A673 (cell line): ENCODE measurements around the gene PRKG1. TPM values are rescaled to one million over a fixed set of nuclear protein-coding genes. Genes with fewer than 3 reads are reported as not detected.

Source experiments
- BruUV-seq: library from RNA; stranded (reverse); fragments of 400-500 nt; replicated peaks from 2 replicates; lab custom pipeline; 2021; lab: Mats Ljungman, UMichigan
- CTCF ChIA-PET: fragments of 300-600 bp; sonication (Branson Sonifier 250); formaldehyde crosslinking; loops from one replicate; lab custom pipeline; 2022; ENCODE audit warnings: antibody characterized with exemption; lab: Charles Lee
- POLR2A ChIA-PET: fragments of 300-600 bp; sonication (Branson Sonifier 250); formaldehyde crosslinking; loops from one replicate; lab custom pipeline; 2022; ENCODE audit warnings: antibody characterized with exemption; ENCODE audit not compliant: low non-redundant PET; lab: Charles Lee
- DNase-seq: peaks from one replicate; pipeline ENCODE4 v3.0.0-alpha.2; 2015; ENCODE audit warnings: low spot score
- H3K27ac ChIP-seq: fragments of 200-600 bp; sonication (generic); 2 replicates; pipeline ENCODE4 v1.5.1; 2016; ENCODE audit warnings: mixed run types, low read depth, mild to moderate bottlenecking, mixed read lengths, antibody characterized with exemption, low read length; ENCODE audit not compliant: poor library complexity, severe bottlenecking
- H3K27me3 ChIP-seq: fragments of 200-600 bp; sonication (generic); replicated peaks from 2 replicates; pipeline ENCODE4 v1.6.1; 2017; ENCODE audit warnings: mixed run types, low read depth, mild to moderate bottlenecking, mixed read lengths, antibody characterized with exemption, low read length; ENCODE audit not compliant: insufficient read depth, poor library complexity
- H3K36me3 ChIP-seq: fragments of 200-600 bp; sonication (generic); 2 replicates; pipeline ENCODE4 v1.6.1; 2016; ENCODE audit warnings: mixed run types, mild to moderate bottlenecking, mixed read lengths, antibody characterized with exemption, low read length; ENCODE audit not compliant: insufficient read depth, poor library complexity, severe bottlenecking
- H3K4me1 ChIP-seq: fragments of 200-600 bp; sonication (generic); 2 replicates; pipeline ENCODE4 v1.6.1; 2017; ENCODE audit warnings: mixed run types, mild to moderate bottlenecking, mixed read lengths, antibody characterized with exemption, low read length; ENCODE audit not compliant: insufficient read depth, poor library complexity, severe bottlenecking
- H3K4me3 ChIP-seq: fragments of 200-600 bp; sonication (generic); 2 replicates; pipeline ENCODE4 v1.5.1; 2016; ENCODE audit warnings: low read depth, mixed run types, mild to moderate bottlenecking, mixed read lengths, low read length; ENCODE audit not compliant: poor library complexity, severe bottlenecking
- H3K9me3 ChIP-seq: fragments of 200-600 bp; sonication (generic); 2 replicates; pipeline ENCODE4 v1.6.1; 2016; ENCODE audit warnings: mixed run types, low read depth, mild to moderate bottlenecking, mixed read lengths, antibody characterized with exemption, low read length; ENCODE audit not compliant: poor library complexity, severe bottlenecking
- CTCF ChIP-seq: fragments of 300-800, 200-600 bp; sonication (generic); conservative IDR thresholded peaks from 2 replicates; pipeline ENCODE4 v1.5.1; 2017; ENCODE audit warnings: low read depth, mild to moderate bottlenecking, antibody characterized with exemption, low read length, moderate library complexity, mixed read lengths
- EZH2 ChIP-seq: fragments of 200-600 bp; sonication (generic); IDR thresholded peaks from 2 replicates; pipeline ENCODE4 v1.6.1; 2017; ENCODE audit warnings: borderline replicate concordance, low read depth, mild to moderate bottlenecking, mixed read lengths, antibody characterized with exemption, low read length; ENCODE audit not compliant: poor library complexity, severe bottlenecking
- intact Hi-C: fragments of 100-400 bp; cut with micrococcal nuclease; formaldehyde crosslinking; loops from one replicate; pipeline ENCODE4 v1.10.0; 2022; ENCODE audit not compliant: unreplicated experiment
- total RNA-seq: library from RNA; stranded (reverse); gene quantifications from 2 replicates; pipeline ENCODE4 v1.2.3, GENCODE V29; 2021

PRKG1 gene
- total RNA-seq, 1 experiment from 2014 or later = 0.58 TPM

GRCh38 chr10:51604579-51604978 lies 530.3 kb downstream of the PRKG1 start:
- Histone ChIP-seq H3K4me1 (no peaks in the 10 kb centered on the region), H3K4me3 (no peak overlapping the region), H3K27ac (no peak overlapping the region), H3K27me3 (no peaks in the 10 kb centered on the region), H3K9me3 (no peaks in the 10 kb centered on the region), H3K36me3 (no peaks in the 10 kb centered on the region)
- intact Hi-C loops = no loop called here
- DNase-seq = no peak
- no peak for TF ChIP-seq EZH2
- TF ChIP-seq CTCF = no peak
- ChIA-PET POLR2A (no interaction called here), CTCF (no interaction called here)
- no TSS peak for BruUV-seq

DNA sequence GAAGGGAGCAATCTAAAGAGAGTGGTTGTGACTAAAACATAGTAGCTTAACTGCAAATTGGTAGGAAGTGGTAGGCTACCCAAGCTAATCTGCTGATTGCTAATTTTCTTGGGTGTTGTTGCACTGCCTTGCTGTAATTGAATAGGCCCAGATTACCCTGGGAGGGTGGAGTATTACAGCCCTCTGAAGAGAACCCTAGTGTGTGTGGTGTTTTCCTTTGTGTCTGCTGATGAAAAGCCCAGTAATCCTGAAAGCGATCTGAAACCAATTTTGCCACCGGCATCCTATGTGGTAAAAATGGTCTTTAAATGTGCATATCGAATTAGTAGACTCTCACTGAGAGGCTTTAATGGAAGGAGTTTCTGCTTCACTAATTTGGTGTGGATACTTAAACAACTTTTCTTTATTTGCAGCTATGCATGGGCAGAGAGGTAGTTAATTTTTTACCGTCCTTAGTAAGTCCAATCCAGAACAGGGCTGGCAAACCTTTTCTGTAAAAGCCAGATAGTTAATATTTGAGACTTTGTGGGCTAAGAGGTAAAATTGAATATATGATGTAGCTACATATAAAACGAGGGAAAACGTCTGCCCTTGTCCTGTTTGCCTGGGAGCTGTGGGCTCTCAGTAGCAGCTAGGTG lies 532.7 kb downstream of the PRKG1 start:
- BruUV-seq = no TSS peak
- intact Hi-C loops = no loop called here
- no peak for DNase-seq
- TF ChIP-seq CTCF (no peak), EZH2 (no peak)
- H3K4me3 ChIP-seq = no peak overlapping the region
- ChIA-PET CTCF (interaction anchor here (0.6 kb wide), 1 partner anchor 143 kb away, joined by 5 read pairs; no protein-coding TSS in a partner anchor), POLR2A (no interaction called here)
- no peaks in the 10 kb centered on the region for H3K9me3 ChIP-seq
- no peak overlapping the region for H3K27ac ChIP-seq
- no peaks in the 10 kb centered on the region for H3K36me3 ChIP-seq
- H3K27me3 ChIP-seq = no peaks in the 10 kb centered on the region
- no peaks in the 10 kb centered on the region for H3K4me1 ChIP-seq

- Histone ChIP-seq H3K36me3 (no peaks in the 10 kb centered on the region), H3K27me3 (no peaks in the 10 kb centered on the region), H3K9me3 (no peaks in the 10 kb centered on the region), H3K27ac (no peak overlapping the region), H3K4me1 (no peaks in the 10 kb centered on the region), H3K4me3 (no peak overlapping the region)
- POLR2A ChIA-PET = no interaction called here
- TF ChIP-seq EZH2 (no peak), CTCF (no peak)
- BruUV-seq = no TSS peak
- CTCF ChIA-PET = no interaction called here
- no peak for DNase-seq
- intact Hi-C loops = no loop called here
Measured at GRCh38 chr10:51607463-51607835, 533.2 kb downstream of the PRKG1 start.
